GM23248 (cell line): Measurements from ENCODE around the gene DMBX1. TPM values are rescaled to one million over a fixed set of nuclear protein-coding genes. Genes with fewer than 3 reads are reported as not detected.

Experiments
- DNase-seq: peaks from one replicate; pipeline ENCODE4 v3.0.0-alpha.2; 2015
- H2AFZ ChIP-seq: fragments of 200-600 bp; sonication (generic); 2 replicates; pipeline ENCODE4 v1.6.1; 2016; ENCODE audit warnings: antibody characterized with exemption
- H3F3A ChIP-seq: fragments of 200-600 bp; sonication (generic); 2 replicates; pipeline ENCODE4 v1.6.1; 2016; ENCODE audit warnings: mild to moderate bottlenecking, antibody characterized with exemption, mixed run types; ENCODE audit not compliant: insufficient read depth
- H3K27ac ChIP-seq: fragments of 200-600 bp; sonication (generic); 2 replicates; pipeline ENCODE4 v1.5.1; 2016; ENCODE audit warnings: mild to moderate bottlenecking
- H3K27me3 ChIP-seq: fragments of 200-600 bp; sonication (generic); replicated peaks from 2 replicates; pipeline ENCODE4 v1.6.1; 2016; ENCODE audit warnings: mild to moderate bottlenecking; ENCODE audit not compliant: insufficient read depth
- H3K36me3 ChIP-seq: fragments of 200-600 bp; sonication (generic); 2 replicates; pipeline ENCODE4 v1.6.1; 2016; ENCODE audit warnings: low read depth, mild to moderate bottlenecking
- H3K4me1 ChIP-seq: fragments of 200-600 bp; sonication (generic); 2 replicates; pipeline ENCODE4 v1.6.1; 2016; ENCODE audit warnings: mild to moderate bottlenecking; ENCODE audit not compliant: insufficient read depth
- H3K4me2 ChIP-seq: fragments of 200-600 bp; sonication (generic); one replicate; pipeline ENCODE4 v1.6.1; 2016; ENCODE audit warnings: mild to moderate bottlenecking; ENCODE audit not compliant: unreplicated experiment
- H3K4me3 ChIP-seq: fragments of 200-600 bp; sonication (generic); 2 replicates; pipeline ENCODE4 v1.5.1; 2016; ENCODE audit warnings: mild to moderate bottlenecking
- H3K79me2 ChIP-seq: fragments of 200-600 bp; sonication (generic); 2 replicates; pipeline ENCODE4 v1.6.1; 2016; ENCODE audit warnings: mild to moderate bottlenecking; ENCODE audit not compliant: insufficient read depth
- H3K9ac ChIP-seq: fragments of 200-600 bp; sonication (generic); 2 replicates; pipeline ENCODE4 v1.6.1; 2016; ENCODE audit warnings: mild to moderate bottlenecking
- H3K9me2 ChIP-seq: fragments of 200-600 bp; sonication (generic); 2 replicates; pipeline ENCODE4 v1.6.1; 2016; ENCODE audit warnings: mixed run types, mild to moderate bottlenecking, moderate library complexity; ENCODE audit not compliant: insufficient read depth
- H3K9me3 ChIP-seq: fragments of 200-600 bp; sonication (generic); one replicate; pipeline ENCODE4 v1.6.1; 2017; ENCODE audit warnings: low read depth
- H4K20me1 ChIP-seq: fragments of 200-600 bp; sonication (generic); 2 replicates; pipeline ENCODE4 v1.6.0; 2016; ENCODE audit not compliant: insufficient read depth
- EZH2 ChIP-seq: fragments of 200-600 bp; sonication (generic); IDR thresholded peaks from 2 replicates; pipeline ENCODE4 v1.6.1; 2018; ENCODE audit warnings: antibody characterized with exemption, mild to moderate bottlenecking; ENCODE audit not compliant: insufficient read depth, poor library complexity, severe bottlenecking
- EZH2phosphoT487 ChIP-seq: fragments of 200-600 bp; sonication (generic); IDR thresholded peaks from 2 replicates; pipeline ENCODE4 v1.6.1; 2018; ENCODE audit warnings: antibody characterized with exemption, moderate library complexity, mild to moderate bottlenecking, low read depth; ENCODE audit not compliant: insufficient read depth
- WGBS, 2 experiments: methylation state at CpG; one replicate each; pipeline ENCODE4 v1.1.6; 2015 to 2017; ENCODE audit warnings: low lambda C conversion rate in 2 of 2, low coverage in 1 of 2; ENCODE audit errors: missing lambda C conversion rate in 2 of 2; 5-methylcytosine and 5-hydroxymethylcytosine counted together
- in situ Hi-C: fragments of 300-500 bp; cut with MboI; formaldehyde crosslinking; loops from 2 replicates; pipeline ENCODE4 v1.15.0; 2020
- polyA plus RNA-seq: library from polyadenylated mRNA; unstranded; fragments of >200 nt; fragmentation: Nextera tagmentation; extraction: Ambion mirVana; gene quantifications from 2 replicates; pipeline ENCODE4 v1.2.1, GENCODE V29; 2016
- total RNA-seq: library from RNA; depleted of rRNA; stranded (reverse); fragments of >200 nt; shearing (Covaris generic); gene quantifications from 2 replicates; pipeline ENCODE4 v1.2.3, GENCODE V29; 2014

The DMBX1 gene
- total and polyA plus RNA-seq, 2 experiments from 2014 or later: not detected

- Histone ChIP-seq H4K20me1 (no peaks in the 10 kb centered on the region), H2AFZ (no peak overlapping the region), H3K27ac (no peak overlapping the region), H3K79me2 (no peaks in the 10 kb centered on the region), H3K27me3 (no peaks in the 10 kb centered on the region), H3K4me2 (no peak overlapping the region), H3K9me3 (no peaks in the 10 kb centered on the region), H3K4me3 (no peak overlapping the region), H3K9ac (no peak overlapping the region), H3K9me2 (no peaks in the 10 kb centered on the region), H3K36me3 (no peaks in the 10 kb centered on the region), H3F3A (0 out of 2 replicates have a peak, but pooled peaks cover 7% of the 10 kb centered on the region), H3K4me1 (peaks cover 8% of the 10 kb centered on the region)
- 91 to 92% methylated on average over 18 to 19 of the region's 19 CpGs for WGBS, 2 experiments
- no peak for DNase-seq
- no peak for TF ChIP-seq EZH2
- TF ChIP-seq EZH2phosphoT487: no peak
- in situ Hi-C loops: no loop called here
Measured at GRCh38 chr1:46510341-46510997, 20.8 kb downstream of the DMBX1 start.

- TF ChIP-seq EZH2 (no peak), EZH2phosphoT487 (no peak)
- no peak for DNase-seq
- in situ Hi-C loops: no loop called here
- Histone ChIP-seq H3K4me3 (no peak overlapping the region), H3K9me2 (no peaks in the 10 kb centered on the region), H3K27me3 (no peaks in the 10 kb centered on the region), H4K20me1 (no peaks in the 10 kb centered on the region), H3K27ac (no peak overlapping the region), H3K4me1 (peaks cover 8% of the 10 kb centered on the region), H2AFZ (no peak overlapping the region), H3K4me2 (no peak overlapping the region), H3K9ac (no peak overlapping the region), H3K36me3 (no peaks in the 10 kb centered on the region), H3K79me2 (no peaks in the 10 kb centered on the region), H3K9me3 (no peaks in the 10 kb centered on the region), H3F3A (0 out of 2 replicates have a peak, but pooled peaks cover 7% of the 10 kb centered on the region)
- WGBS, 2 experiments: 61 to 78% methylated on average over 8 of the region's 8 CpGs
Measured at GRCh38 chr1:46510998-46511365, 21.3 kb downstream of the DMBX1 start.

DNA sequence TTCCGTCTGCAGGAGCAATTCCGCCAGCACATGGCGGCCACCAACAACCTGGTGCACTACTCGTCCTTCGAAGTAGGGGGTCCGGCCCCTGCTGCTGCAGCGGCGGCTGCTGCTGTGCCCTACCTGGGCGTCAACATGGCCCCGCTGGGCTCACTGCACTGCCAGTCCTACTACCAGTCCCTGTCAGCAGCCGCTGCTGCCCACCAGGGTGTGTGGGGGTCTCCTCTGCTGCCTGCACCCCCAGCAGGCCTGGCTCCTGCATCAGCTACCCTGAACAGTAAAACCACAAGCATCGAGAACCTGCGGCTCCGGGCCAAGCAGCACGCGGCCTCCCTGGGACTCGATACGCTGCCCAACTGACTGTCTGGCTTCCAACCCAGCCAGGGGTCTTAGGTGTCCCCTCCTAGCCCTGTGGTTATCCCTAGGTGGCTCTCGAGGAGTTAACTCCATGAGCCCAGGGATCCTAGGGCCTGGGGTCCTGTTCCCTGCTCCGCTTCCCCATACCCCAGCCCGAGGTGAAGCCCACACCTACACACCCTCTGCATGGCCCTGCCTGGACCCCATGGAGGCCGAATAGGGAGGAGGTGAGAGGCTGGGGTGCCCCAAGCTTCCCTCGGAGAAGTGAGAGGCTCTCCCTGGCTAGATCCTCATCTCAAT, 22.6 kb downstream of the DMBX1 start:
- no peaks in the 10 kb centered on the region for H3K79me2 ChIP-seq
- no peak overlapping the region for H3K4me2 ChIP-seq
- H3K36me3 ChIP-seq: no peaks in the 10 kb centered on the region
- H3K9ac ChIP-seq: no peak overlapping the region
- no peaks in the 10 kb centered on the region for H3K9me2 ChIP-seq
- H4K20me1 ChIP-seq: no peaks in the 10 kb centered on the region
- no peaks in the 10 kb centered on the region for H3F3A ChIP-seq
- 83 to 85% methylated on average over 23 of the region's 23 CpGs for WGBS, 2 experiments
- H3K4me3 ChIP-seq: no peak overlapping the region
- DNase-seq: no peak
- no peak overlapping the region for H2AFZ ChIP-seq
- H3K9me3 ChIP-seq: no peaks in the 10 kb centered on the region
- H3K27ac ChIP-seq: no peak overlapping the region
- no peak for TF ChIP-seq EZH2phosphoT487
- TF ChIP-seq EZH2: no peak
- in situ Hi-C loops: no loop called here
- no peaks in the 10 kb centered on the region for H3K27me3 ChIP-seq
- H3K4me1 ChIP-seq: peaks cover 8% of the 10 kb centered on the region

DNA sequence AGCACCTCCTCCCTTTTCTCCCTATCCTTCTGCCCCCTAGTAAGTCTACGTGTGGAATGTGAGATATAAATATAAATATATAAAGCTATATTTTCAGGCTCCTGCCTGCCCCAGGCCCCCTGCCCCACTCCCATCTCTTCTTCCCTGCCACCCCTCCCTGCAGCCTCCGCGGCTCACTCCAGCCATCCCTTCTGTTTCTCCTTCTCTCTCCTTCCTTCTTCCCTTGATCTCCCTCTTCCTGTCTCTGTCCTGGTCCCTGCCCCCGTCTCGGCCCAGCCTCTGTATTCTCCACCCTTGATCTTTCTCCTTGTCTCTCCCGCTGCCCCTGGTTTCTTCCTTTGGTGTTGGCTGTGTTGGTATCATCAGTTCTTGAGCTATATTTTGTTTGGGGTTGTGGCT, 23.2 kb downstream of the DMBX1 start:
- Histone ChIP-seq H2AFZ (no peak overlapping the region), H3K27me3 (no peaks in the 10 kb centered on the region), H3K9me2 (no peaks in the 10 kb centered on the region), H3K9me3 (no peaks in the 10 kb centered on the region), H3K4me1 (peaks cover 8% of the 10 kb centered on the region), H3K9ac (no peak overlapping the region), H4K20me1 (no peaks in the 10 kb centered on the region), H3K27ac (no peak overlapping the region), H3F3A (no peaks in the 10 kb centered on the region), H3K4me2 (no peak overlapping the region), H3K4me3 (no peak overlapping the region), H3K36me3 (no peaks in the 10 kb centered on the region), H3K79me2 (no peaks in the 10 kb centered on the region)
- no peak for DNase-seq
- in situ Hi-C loops: no loop called here
- TF ChIP-seq EZH2 (no peak), EZH2phosphoT487 (no peak)
- 60 to 63% methylated on average over 4 to 6 of the region's 6 CpGs for WGBS, 2 experiments
